Gastrocnemius medialis (tissue), 4 donors: ENCODE measurements around the gene KLHL35.

Source experiments
- CTCF ChIP-seq, 5 experiments: fragments of 450-650 bp in 3 of 5; fragments of 200-600 bp in 2 of 5; sonication (generic) in 2 of 5; IDR thresholded peaks in 4 of 5; conservative IDR thresholded peaks in 1 of 5; 1 replicate in 4 of 5; 2 replicates in 1 of 5; pipeline ENCODE4 v1.5.1; 2016 to 2019; ENCODE audit warnings: antibody characterized with exemption in 5 of 5, mild to moderate bottlenecking in 3 of 5, moderate library complexity in 3 of 5
- POLR2A ChIP-seq, 2 donors: fragments of 450-650 bp; IDR thresholded peaks; one replicate each; pipeline ENCODE4 v1.6.1; 2017; ENCODE audit warnings: antibody characterized with exemption in 2 of 2, mild to moderate bottlenecking in 2 of 2, moderate library complexity in 2 of 2

GRCh38 chr11:75471176-75471973 is 38.4 kb upstream of the KLHL35 start:
- no peak for TF ChIP-seq POLR2A (IDR thresholded peaks at IDR 0.05)
- TF ChIP-seq CTCF (IDR thresholded peaks at IDR 0.05 in 4 of 5, conservative IDR thresholded peaks at IDR 0.05 in 1 of 5), result no peak
